ENCODE measurements around the gene LIPC. TPM values are rescaled to one million over a fixed set of nuclear protein-coding genes. Genes with fewer than 3 reads are reported as not detected.

Gene LIPC
- total and polyA plus RNA-seq, 2 of the 4 experiments (the other 2 are of a cell fraction): 0.07 TPM; not detected in 1

DNA sequence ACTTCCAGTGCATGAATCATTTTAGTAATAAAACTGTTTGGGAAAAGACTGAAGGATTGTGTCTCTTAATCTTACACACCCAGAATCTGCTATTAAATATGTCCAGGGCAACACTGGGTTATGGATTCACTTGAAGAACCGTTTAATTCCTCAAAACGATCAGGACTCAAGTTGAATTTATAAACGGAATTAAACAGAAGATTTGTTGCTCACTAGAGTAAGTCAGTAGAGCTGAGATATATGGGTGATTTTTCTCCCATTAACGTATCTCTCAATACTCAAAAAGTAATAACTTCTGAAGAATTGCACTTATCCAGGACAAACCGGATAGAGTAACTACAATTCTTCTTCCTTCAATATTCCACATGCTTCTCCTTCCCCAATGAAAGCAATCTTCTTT lies 41.1 kb upstream of the LIPC start:
- no peak overlapping the region for H3K27ac ChIP-seq (ENCODE audit: insufficient read depth, low read length)
- no peaks in the 10 kb centered on the region for H3K79me1 ChIP-seq (ENCODE audit: low read depth in 1 of 2, low read length in 2 of 2)
- H2AK9ac ChIP-seq (replicated peaks; ENCODE audit: low read depth, low read length, poor library complexity): no peak overlapping the region
- no peak for ATAC-seq (ENCODE audit: low read depth)
- peaks cover 11% of the 10 kb centered on the region for H3K9me1 ChIP-seq (ENCODE audit: insufficient read depth, low read length)
- H4K20me1 ChIP-seq (ENCODE audit: insufficient read depth, low read length): no peaks in the 10 kb centered on the region
- H4K8ac ChIP-seq (ENCODE audit: low read depth in 2 of 2, low read length in 2 of 2): no peak overlapping the region
- H3K18ac ChIP-seq (ENCODE audit: low read depth, low read length): no peak overlapping the region
- peak overlapping the region; percentile 70; the same call in 1 of the 2 replicates for H2BK120ac ChIP-seq (ENCODE audit: low read depth, low read length)
- H3K9ac ChIP-seq (ENCODE audit: low read depth, low read length): no peak overlapping the region
- no peak overlapping the region for H4K5ac ChIP-seq (ENCODE audit: low read depth, low read length)
- H4K91ac ChIP-seq (ENCODE audit: insufficient read depth, low read depth, low read length): no peak overlapping the region
- peak overlapping the region; percentile 86; the same call in 2 of the 3 replicates for H2BK15ac ChIP-seq (ENCODE audit: low read depth, low read length)
- H3K14ac ChIP-seq (replicated peaks; ENCODE audit: low read depth, low read length): no peak overlapping the region
- no peak overlapping the region for H3K4me3 ChIP-seq (ENCODE audit: insufficient read depth, low read depth, low read length)
- ChIA-PET POLR2A (ENCODE audit: unreplicated experiment) (interaction anchor here (0.5 kb wide), 1 partner anchor 359 kb away, joined by 3 read pairs; no protein-coding TSS in a partner anchor), CTCF (interaction anchor here (0.7 kb wide), 1 partner anchor 913 kb away, joined by 3 read pairs; no protein-coding TSS in a partner anchor)
- no TSS peak for BruUV-seq (replicated peaks)
- peaks cover 15% of the 10 kb centered on the region for H3K4me1 ChIP-seq (ENCODE audit: control insufficient read depth, insufficient read depth, low read length)
- no peak overlapping the region for H2AK5ac ChIP-seq (ENCODE audit: low read depth, low read length)
- no peaks in the 10 kb centered on the region for H3K36me3 ChIP-seq (ENCODE audit: control insufficient read depth, insufficient read depth, low read length)
- H3K23ac ChIP-seq (ENCODE audit: low read depth, low read length): no peak overlapping the region
- H3K9me3 ChIP-seq (ENCODE audit: control insufficient read depth, insufficient read depth, low read length): no peaks in the 10 kb centered on the region
- H2AFZ ChIP-seq (replicated peaks; ENCODE audit: low read length, poor library complexity): no peak overlapping the region
- no peak overlapping the region for H3K56ac ChIP-seq (ENCODE audit: extremely low read depth, insufficient read depth, low read length)
- in situ Hi-C loops (cut with MboI; ENCODE audit: low sequenced_read_pairs) (no loop called here), dilution Hi-C loops (cut with HindIII; ENCODE audit: low sequenced_read_pairs, unreplicated experiment) (no loop called here), intact Hi-C loops (cut with micrococcal nuclease) (no loop called here)
- DNase-seq: no peak
- WGBS, 2 experiments (ENCODE audit: extremely low coverage in 2 of 2, insufficient read length in 1 of 2): no CpG with 5 or more reads among the region's 5 CpGs
- no peaks in the 10 kb centered on the region for H3K27me3 ChIP-seq (ENCODE audit: control insufficient read depth, insufficient read depth, low read length)
- no peak overlapping the region for H3K4ac ChIP-seq (ENCODE audit: low read depth, low read length)
- H2BK20ac ChIP-seq (ENCODE audit: low read depth, low read length): no peak overlapping the region; the same call in 1 of the 2 replicates
- TF ChIP-seq RCOR1 (IDR thresholded peaks at IDR 0.05; ENCODE audit: insufficient replicate concordance, low read length): no peak
- TF ChIP-seq, protein P1, sequence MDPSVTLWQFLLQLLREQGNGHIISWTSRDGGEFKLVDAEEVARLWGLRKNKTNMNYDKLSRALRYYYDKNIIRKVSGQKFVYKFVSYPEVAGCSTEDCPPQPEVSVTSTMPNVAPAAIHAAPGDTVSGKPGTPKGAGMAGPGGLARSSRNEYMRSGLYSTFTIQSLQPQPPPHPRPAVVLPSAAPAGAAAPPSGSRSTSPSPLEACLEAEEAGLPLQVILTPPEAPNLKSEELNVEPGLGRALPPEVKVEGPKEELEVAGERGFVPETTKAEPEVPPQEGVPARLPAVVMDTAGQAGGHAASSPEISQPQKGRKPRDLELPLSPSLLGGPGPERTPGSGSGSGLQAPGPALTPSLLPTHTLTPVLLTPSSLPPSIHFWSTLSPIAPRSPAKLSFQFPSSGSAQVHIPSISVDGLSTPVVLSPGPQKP (IDR thresholded peaks at IDR 0.05; ENCODE audit: borderline replicate concordance, low read depth, low read length): no peak
- TF ChIP-seq MXI1 (IDR thresholded peaks at IDR 0.05; ENCODE audit: borderline replicate concordance, low read depth, low read length): no peak
- no peak for TF ChIP-seq POLR2A (IDR thresholded peaks at IDR 0.05; ENCODE audit: low read depth, low read length)
- no peak for TF ChIP-seq MAZ (IDR thresholded peaks at IDR 0.05; ENCODE audit: borderline replicate concordance, low read depth, low read length)
- no peak for TF ChIP-seq BHLHE40 (IDR thresholded peaks at IDR 0.05; ENCODE audit: low read depth, low read length)
- TF ChIP-seq, protein P2, sequence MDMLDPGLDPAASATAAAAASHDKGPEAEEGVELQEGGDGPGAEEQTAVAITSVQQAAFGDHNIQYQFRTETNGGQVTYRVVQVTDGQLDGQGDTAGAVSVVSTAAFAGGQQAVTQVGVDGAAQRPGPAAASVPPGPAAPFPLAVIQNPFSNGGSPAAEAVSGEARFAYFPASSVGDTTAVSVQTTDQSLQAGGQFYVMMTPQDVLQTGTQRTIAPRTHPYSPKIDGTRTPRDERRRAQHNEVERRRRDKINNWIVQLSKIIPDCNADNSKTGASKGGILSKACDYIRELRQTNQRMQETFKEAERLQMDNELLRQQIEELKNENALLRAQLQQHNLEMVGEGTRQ (IDR thresholded peaks at IDR 0.05; ENCODE audit: low read depth, low read length): no peak
- no peak for TF ChIP-seq MAFK (IDR thresholded peaks at IDR 0.05; ENCODE audit: low read depth, low read length)
- TF ChIP-seq RFX5 (IDR thresholded peaks at IDR 0.05; ENCODE audit: low read depth, low read length): no peak
- no peak for TF ChIP-seq CEBPB (IDR thresholded peaks at IDR 0.05; ENCODE audit: low read depth, low read length)
- TF ChIP-seq, protein P3, sequence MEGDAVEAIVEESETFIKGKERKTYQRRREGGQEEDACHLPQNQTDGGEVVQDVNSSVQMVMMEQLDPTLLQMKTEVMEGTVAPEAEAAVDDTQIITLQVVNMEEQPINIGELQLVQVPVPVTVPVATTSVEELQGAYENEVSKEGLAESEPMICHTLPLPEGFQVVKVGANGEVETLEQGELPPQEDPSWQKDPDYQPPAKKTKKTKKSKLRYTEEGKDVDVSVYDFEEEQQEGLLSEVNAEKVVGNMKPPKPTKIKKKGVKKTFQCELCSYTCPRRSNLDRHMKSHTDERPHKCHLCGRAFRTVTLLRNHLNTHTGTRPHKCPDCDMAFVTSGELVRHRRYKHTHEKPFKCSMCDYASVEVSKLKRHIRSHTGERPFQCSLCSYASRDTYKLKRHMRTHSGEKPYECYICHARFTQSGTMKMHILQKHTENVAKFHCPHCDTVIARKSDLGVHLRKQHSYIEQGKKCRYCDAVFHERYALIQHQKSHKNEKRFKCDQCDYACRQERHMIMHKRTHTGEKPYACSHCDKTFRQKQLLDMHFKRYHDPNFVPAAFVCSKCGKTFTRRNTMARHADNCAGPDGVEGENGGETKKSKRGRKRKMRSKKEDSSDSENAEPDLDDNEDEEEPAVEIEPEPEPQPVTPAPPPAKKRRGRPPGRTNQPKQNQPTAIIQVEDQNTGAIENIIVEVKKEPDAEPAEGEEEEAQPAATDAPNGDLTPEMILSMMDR (conservative IDR thresholded peaks at IDR 0.05; ENCODE audit: low read depth, low read length): no peak
- no peak for TF ChIP-seq FOS (IDR thresholded peaks at IDR 0.05; ENCODE audit: low read depth, low read length)
- no peak for TF ChIP-seq RAD21 (IDR thresholded peaks at IDR 0.05; ENCODE audit: low read length)
- no peak for TF ChIP-seq CHD1 (IDR thresholded peaks at IDR 0.05; ENCODE audit: low read depth, low read length)
- TF ChIP-seq SMC3 (IDR thresholded peaks at IDR 0.05; ENCODE audit: low read depth, low read length): no peak
- no peak for TF ChIP-seq NFE2L2 (IDR thresholded peaks at IDR 0.05; ENCODE audit: low read depth, low read length)
- no peak overlapping the region for H3K4me2 ChIP-seq (ENCODE audit: low read depth, low read length)
- no peak overlapping the region for H2BK5ac ChIP-seq (ENCODE audit: low read depth, low read length, poor library complexity, severe bottlenecking)

Measured in IMR-90 (cell line).